ENCODE measurements around the gene TMBIM1.

GRCh38 chr2:218341381-218341780 lies 49.1 kb upstream of the TMBIM1 start:
- TF ChIP-seq CTCF (IDR thresholded peaks at IDR 0.05; ENCODE audit: low read length): no peak
- TF ChIP-seq EZH2 (optimal IDR thresholded peaks at IDR 0.05; ENCODE audit: low read depth, low read length): no peak

Measured in MM.1S (cell line).